TTC549 (cell line): ENCODE data around the gene AMFR.

ENCODE experiments used
- FAIRE-seq: peaks from 2 replicates; lab custom pipeline; 2012; peaks lifted over from hg19 to GRCh38; lab: Jason Lieb, UNC

AMFR gene

DNA sequence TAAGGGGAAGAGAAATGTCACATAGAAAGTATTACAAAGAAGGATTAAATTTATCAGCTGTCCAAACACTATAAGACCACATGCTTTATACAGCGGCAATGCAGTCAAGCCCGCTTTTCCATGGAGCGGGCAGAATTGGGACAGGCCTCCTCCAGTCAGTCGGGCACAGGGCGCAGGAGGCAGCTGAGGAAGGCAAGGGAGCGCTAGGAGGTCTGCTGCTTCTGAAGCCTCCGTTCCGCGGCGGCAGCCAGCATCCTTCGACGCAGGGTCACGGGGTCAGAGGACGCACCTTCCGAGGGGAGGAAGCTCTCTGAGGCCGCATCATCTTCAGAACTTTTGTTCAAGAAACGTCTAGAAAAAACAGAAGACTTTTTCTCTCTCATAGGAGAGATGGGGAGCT lies 62.6 kb downstream of the AMFR start:
- no peak for FAIRE-seq

DNA sequence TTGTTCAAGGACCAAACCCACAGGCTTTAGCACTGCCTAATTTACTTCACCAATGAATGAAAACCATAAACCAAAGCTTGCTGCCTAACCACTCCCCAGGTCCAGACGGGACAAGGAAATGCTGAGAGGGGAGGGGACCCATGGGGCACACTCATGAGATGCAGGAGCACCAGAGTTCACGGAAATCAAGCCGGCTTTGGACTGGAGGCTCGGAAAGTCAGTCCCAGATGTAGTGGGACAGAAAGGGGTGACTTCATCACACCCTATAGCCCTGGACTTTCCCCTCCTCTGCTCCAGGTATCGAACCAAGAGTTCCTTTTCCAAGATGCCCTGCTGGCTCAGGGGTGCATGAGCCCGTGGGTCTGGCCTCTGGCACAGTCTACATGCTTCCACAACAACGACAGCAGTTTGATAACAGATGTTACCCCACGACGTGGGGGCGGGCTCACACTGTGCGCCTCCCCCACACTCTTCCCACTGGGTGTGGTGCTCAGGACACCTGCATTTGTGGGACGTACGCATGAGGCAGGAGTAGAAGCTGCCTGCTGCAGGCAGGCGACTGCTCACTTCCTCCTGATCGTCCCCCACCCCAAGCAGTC lies 63.2 kb downstream of the AMFR start:
- no peak for FAIRE-seq

DNA sequence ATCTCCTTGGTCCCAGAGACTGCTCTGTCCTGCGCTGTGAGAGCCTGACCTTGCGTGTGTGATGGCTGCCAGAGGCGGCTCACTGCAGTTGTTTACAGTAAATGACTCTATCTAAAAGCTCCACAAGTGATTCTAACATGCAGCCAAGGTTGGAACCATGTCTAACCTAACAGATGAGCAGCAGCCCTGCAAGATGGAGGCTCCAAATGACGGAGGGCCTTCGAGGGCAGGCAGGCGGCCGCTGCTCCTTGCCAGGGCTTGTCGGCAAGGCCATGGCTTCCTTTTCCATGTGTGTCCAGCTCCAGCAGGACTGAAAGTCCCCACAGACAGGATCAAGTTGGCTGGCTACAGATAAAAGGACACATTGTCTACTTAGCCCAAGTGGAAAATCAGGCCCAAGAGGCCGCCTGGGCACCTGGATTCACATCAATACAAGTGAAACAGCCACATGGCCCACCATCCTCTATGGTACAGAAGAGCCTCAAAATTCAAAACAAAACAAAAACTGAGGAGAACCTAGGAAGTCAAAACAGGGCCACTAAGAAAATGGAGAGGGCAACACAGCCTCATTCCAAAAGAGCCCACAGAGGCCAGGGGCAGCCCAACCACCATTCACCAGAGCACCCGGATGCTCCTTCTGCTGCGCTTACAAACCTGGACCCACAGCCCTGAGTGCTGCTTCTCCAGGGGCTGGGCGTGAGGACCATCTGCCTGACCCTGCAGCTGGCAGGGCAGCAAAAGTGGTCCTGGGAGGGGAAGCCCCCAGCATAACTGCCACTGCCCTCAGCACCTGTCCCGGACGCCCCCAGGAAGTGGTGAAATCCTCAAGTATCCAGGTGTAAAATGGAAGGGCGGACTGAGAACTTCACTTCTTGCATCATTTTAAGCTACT lies 65.0 kb downstream of the AMFR start:
- no peak for FAIRE-seq

DNA sequence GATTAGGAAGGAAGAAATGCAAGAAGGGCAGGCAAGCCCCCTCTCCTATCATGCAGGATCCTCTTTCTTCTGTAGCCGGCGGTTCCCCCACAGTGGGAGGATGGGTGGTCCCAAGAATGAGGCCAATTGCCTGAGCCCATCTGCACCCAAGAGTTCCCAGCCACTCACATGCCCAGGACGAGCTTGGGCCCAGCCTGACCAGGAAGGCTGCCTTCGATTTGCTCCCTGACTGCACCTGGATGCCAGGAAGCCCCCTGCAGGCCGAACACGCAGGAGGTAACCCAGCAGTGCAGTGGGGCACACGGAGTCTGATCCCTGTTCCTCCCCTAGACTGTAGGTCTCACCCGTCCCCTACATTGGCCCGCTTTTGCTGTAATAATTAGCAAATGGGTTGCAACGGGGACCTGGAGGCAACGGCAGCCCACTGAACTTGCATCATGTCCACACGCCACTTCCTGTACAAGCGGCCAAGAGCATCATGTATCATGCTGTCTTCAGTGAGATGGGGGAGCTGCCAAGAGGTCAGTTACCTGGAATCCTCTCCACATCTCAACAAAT lies 67.5 kb downstream of the AMFR start:
- no peak for FAIRE-seq

DNA sequence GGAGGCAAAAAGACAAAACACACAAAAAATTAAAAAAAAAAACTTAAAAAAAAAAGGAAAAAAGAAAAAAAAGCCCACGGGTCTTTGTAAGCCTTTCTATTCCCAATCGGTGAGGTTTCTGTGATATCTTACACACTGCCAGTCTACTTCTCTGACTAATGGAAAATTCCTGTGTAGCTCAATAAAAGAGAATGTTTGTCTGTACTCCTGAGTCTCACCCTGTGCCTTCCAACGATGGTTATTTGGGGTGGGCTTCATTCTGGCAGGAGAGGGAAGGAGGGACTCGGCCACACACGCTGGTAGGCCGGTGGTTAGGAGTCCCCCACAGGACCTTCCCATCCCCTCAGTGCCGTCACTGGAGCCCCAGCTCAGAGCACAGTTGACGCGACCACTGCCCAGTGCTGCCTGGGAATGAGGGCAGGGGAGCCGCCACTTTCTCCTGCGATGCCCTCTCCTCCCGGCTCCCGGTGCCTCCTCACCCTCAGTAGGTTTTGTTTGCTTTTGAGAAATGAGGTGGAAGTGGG lies 68.0 kb downstream of the AMFR start:
- FAIRE-seq: no peak

DNA sequence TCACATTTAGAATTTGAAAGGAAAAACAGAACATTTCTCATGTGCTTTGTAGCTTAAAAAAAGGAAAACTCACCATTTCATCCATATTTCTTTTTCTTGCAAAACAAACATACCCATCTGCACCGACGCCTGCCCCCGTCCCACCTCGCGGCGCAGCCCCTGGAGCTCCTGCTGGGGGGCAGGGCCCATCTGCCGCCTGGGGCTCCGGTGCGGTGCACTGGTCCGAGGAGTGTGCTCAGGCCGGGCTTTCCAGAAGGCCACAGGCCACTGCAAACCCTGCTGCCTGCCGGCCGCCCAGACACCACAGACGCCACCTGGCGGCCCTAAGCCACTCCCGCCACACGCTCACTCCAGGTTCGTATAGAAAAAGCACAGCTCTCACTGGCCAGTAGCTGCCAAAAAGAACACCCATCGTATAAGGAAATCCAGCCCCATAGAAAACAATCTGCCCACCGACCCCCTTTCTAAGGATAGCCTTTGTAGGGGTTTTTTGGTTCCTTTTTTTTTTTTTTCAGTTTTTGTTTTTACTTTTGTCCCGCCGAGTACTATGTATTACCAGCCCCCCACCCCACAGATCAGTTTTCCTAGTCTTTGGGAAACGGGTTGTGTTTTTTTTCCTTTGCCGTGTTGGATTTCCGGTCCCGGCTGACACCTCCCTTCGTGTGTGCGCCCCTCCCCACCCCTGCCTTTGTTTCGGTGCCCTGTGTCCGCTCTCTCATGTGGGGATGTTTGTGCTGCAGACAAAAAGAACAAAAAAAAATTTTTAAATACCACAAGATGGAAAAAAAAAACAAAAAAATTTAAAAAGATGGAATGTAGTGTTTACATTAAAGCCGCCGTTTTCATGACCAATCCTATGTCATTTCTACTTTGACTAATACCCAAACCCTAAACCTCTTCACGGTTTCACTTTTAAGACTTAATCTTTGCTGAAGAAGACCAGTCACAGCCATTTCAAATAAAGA lies 68.8 kb downstream of the AMFR start:
- FAIRE-seq: no peak

DNA sequence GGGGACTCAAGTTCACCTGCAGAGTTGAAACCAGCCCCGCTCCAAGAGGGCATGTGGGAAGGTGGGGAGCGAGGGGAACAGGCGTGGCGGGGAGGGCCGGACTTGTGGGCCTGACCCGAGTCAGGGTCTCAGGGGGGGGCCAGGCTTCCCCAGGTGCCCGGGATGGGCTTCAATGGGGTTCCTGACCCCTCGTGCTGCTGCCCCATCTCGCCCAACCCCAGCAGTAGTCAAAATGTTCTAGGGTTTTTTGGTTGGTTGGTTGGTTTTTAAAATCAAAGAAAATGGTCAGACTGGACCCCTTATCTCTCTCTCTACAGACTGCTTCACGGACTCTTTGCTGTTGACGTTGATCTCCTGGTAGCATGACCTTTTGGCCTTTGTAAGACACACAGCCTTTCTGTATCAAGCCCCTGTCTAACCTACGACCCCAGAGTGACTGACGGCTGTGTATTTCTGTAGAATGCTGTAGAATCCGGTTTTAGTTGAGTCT lies 69.5 kb downstream of the AMFR start:
- FAIRE-seq: no peak

DNA sequence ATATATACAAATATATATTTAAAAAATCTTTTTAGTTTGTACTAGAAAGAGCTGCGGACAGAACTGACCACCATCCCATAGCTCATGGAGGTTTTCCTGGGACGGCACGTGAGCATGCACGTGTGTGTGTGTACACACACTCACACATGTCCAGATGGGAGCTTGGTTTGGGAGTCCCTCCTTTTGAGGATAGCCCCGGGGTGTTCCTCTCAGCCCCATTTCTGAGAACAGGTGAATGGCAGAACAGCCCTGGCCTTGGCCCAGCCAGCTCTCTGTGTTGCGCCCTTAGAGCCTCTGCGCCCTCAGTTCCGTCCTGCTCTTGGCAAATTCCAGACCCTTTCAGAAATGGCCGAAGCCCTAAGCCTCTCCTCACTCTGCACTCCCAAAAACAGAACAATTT lies 70.1 kb downstream of the AMFR start:
- FAIRE-seq: no peak

DNA sequence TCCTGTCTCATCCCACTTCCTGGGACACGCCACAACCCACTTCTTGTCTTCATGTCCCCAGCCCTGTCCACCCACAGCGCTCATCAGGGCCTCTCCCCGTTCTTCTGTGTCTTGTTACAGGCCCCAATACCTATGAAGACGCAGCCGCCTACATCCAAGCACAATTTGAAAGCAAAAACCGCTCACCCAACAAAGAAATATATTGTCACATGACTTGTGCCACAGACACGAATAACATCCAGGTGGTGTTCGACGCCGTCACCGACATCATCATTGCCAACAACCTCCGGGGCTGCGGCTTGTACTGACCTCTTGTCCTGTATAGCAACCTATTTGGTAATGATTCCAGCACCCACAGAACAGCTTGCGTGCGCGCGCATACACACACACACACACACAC lies 70.6 kb downstream of the AMFR start:
- FAIRE-seq: no peak

DNA sequence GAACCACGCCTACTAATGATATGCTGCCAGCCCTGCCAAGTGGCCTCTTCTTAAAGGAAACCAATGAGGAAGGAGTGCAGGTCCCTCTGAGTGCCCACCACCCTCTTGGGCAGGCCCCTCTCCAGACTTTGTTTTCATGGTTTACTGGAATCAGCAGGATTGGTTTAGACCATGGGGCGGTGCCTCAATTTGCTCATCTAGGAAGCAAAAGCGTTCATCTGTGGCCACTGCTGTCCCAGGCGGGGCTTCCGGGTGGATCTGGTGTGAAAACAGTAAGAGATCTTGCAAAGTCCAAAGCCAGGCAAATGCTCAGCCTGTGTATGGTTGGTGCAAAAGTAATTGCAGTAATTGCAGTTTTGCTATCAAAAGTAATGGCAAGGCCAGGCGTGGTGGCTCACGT lies 71.3 kb downstream of the AMFR start:
- no peak for FAIRE-seq

DNA sequence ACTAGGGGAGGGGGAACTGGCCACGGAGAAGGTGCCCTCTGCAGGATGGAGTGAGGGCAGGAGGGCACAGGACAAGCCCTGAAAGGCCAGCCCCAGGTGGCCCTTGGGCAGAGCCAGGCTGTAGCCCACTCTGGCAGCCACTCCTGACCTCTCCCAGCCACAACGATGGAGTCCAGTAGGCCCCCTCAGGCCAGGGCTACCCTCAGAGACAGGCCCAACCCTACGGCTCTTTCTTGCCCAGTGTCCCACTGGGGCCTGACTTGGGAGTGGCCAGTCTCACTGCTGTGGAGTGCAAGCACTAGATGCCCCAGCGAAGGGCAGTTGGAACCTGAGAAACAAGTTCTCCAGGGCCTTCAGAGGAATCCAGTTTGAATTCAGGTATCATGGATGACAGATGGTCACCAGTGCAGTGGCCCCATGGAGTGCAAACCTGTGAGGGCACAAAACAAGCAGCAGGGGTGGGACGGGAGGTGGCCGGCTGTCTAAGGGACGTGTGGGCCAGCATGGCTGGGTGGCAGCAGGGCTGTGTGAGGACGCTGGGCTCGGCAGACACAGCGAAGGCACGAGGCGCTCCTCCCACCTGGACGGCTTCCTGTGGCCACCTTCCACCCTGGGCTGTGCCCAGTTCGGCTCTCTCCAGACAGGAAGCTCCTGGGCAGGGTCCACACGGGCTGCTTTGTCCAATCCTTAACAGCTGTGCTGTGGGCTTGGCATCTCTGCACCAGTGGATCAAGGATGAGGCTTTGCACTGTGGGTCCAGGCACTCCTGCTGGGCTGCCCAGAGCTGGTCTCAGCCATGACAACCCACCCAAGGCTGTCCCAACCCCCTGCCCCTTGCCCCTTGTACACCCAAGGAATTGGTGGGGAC lies 72.1 kb downstream of the AMFR start:
- FAIRE-seq: no peak

DNA sequence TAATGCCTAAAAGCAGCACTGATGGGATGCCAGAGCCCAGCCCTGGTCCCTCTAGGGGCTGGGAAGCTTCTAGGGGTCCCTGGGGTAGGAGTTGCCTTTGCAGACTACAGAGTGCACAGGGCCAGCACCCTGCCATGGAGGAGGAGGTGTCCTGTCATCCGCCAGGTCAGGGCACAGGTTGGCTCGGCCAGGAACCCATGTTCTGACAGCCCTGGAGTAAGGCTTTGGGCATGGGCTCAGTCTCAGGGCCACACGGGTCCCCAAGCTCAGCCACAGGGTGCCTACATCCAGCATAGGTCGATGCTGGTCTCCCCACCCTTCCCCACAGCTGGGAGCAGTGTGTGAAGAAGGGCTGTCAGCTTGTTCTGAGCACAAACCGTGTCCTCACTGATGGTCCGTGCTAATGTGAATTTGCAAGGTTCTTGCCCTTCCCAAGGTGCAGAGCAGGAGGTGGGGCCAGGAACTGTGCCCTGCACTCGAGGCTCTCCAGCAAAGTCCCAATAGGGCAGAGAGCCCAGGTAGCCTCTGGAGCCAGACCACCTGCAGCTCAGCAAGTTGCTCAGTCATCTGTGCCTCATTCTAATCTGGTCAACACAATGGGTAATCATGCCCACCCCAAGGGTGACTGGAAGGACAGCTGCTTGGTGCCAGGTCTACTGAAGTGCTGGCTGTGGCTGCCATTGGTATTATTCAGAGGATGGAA lies 72.8 kb downstream of the AMFR start:
- FAIRE-seq: no peak

DNA sequence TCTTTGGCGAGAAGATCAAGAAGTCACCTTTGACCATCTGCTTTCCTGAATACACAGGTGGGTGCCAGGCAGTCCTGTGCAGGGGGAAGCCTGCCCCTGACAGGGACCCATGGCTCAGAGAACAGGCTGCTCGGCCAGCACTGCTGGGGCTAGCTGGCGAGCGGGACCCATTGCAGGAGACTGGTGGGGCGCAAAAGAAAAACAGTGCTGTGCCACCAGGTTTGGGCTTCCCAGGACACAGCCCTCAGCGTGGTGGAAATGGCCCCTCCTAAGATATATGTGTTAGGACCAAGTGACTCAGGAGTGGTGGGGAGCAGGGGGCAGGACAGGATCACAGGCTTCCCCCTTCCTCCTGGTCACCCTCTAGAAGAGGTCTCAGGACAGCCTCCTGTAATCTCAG lies 73.9 kb downstream of the AMFR start:
- no peak for FAIRE-seq

DNA sequence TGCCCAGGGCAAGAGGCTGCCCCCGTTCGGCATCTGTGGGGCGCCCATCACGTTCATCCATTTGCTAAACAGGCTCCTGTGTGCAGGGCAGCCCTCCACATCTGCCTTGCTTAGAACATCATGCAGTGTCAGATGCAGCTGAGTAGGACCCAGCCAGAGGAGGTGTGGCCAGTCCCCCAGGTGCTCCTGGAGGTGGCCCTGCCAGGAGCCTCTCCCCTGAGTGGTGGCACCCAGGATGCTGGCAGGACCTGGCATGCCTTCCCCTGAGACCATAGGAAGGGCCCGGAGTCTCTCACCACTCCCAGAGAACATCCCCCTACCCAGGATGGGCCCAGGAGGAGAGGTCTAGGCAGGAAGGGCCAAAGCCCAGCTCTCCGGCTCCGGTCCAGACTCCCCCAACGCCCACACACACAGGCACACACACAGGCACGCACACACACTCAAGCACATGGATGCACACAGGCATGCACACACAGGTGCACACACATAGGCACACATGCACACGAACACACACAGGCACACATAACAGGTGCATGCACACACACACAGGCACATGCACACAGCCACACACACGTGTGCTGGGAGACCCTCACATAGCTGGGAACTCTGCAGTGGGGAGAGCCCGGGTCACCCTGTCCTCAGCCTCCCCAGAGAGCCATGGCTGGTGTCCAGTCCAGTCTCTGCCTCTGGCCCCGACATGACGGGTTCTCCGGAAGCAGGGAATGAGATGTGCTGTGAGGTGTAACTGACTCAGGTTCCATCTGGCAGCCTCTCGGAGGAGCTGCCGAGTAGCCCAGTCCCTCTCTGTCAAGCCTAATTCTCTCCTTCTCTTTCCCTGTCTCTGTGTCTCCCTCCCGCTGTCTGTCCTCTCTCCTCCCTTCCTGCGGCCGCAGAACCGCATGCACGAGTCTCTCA lies 74.6 kb downstream of the AMFR start:
- FAIRE-seq: no peak

DNA sequence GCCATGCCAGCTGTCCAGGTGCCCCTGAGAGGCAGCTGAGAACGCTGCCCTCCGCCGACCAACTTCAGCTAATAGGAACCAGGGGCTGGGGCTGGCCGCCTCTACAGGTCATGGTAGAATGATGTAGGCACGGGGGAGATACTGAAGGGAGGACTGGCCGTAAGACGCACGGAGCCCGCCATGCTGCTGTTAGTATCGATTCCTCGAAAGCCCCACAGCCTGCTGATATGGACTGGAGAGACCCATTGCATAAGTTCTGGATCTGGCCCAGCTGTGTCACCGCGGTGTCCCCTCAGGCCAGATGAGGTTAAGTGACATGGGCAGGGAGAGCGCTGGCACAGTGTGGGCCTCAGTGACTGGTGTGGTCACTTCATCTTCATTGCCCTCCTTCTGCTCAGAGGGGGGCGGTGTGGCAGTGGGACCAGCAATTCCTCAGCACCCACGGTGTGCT lies 75.6 kb downstream of the AMFR start:
- FAIRE-seq: no peak

DNA sequence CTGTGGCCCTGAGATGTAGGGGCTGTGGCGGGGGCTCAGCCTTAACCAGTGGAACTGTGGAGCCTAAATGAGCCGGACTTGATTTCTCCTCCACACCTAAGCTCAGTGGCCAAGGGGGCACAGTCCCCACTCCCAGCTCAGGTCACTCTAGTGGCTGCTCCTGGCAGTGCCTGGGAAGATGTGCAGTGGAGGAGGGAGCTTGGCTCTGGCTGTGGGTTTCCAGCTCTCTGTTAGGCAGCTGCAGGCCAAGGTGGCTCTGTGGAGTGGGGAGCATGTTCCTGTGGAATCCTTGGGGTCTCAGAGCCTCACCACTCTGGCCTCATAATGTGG lies 76.3 kb downstream of the AMFR start:
- FAIRE-seq: no peak

DNA sequence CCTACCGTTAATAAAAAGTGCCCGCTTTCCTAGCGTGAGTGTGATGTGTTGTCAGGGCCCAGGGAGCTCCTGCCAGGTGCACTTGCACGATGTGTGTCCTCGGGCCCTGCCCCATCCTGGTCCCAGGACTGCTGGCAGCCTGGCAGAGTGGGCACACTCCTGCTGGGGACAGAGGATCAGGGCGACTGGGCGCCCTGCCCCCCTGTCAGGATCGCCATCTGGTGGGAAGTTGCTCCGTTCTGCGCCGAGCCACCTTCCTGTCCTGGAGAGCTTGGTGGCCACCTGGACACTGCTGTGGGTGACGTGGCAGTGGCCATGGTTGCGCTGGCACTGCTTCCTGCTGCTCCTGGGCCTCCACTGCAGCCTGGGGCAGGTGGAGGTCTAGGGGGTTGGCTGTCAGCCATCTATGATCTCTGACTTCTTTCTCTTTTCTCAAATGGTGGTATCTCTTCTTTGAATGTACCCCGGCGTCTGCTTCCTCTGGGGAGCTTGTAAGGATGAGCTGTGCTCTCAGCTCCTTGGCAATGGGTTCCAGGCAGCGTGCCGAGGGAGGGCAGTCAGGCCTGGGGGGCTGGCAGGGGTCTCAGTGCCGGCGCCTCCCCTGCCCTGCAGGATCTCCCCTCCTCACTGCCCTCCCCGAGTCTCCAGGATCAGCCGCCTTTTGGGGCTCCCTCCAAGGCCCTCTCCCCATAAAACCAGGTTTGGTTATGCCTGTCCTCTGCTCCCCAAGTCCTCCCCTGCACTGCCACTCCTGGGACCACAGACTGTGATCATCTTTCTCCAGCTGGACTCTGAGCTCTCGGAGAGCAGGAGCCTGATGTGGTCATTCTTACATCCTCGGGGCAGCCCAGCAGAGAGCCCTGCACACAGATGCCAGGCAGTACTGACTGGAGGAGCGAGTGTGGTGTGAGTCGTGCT lies 76.9 kb downstream of the AMFR start:
- no peak for FAIRE-seq

DNA sequence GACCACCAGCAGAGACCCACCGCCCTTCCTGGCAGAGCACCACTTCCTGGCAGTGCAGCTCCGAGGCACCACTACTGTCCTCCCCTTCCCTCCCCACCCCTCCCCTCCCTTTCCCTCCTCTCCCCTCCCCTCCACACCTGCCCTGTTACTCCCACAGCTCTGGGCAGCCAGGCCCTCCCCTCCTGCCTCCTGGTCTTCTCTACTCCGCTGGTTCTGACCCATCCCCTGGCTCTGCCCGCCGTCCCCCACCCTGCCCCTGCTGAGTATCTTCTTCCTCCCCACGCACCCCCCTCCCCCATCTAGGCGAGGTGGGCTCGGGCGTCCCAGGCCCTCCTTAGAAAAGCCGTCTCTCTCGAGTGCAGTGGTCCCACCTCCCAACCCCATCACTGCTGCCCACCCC lies 77.7 kb downstream of the AMFR start:
- FAIRE-seq: no peak
